ENCODE data around the gene USP10. TPM values are rescaled to one million over a fixed set of nuclear protein-coding genes. Genes with fewer than 3 reads are reported as not detected.

Gene USP10
- total RNA-seq, 1 donor from 2014 or later: 147 TPM

DNA sequence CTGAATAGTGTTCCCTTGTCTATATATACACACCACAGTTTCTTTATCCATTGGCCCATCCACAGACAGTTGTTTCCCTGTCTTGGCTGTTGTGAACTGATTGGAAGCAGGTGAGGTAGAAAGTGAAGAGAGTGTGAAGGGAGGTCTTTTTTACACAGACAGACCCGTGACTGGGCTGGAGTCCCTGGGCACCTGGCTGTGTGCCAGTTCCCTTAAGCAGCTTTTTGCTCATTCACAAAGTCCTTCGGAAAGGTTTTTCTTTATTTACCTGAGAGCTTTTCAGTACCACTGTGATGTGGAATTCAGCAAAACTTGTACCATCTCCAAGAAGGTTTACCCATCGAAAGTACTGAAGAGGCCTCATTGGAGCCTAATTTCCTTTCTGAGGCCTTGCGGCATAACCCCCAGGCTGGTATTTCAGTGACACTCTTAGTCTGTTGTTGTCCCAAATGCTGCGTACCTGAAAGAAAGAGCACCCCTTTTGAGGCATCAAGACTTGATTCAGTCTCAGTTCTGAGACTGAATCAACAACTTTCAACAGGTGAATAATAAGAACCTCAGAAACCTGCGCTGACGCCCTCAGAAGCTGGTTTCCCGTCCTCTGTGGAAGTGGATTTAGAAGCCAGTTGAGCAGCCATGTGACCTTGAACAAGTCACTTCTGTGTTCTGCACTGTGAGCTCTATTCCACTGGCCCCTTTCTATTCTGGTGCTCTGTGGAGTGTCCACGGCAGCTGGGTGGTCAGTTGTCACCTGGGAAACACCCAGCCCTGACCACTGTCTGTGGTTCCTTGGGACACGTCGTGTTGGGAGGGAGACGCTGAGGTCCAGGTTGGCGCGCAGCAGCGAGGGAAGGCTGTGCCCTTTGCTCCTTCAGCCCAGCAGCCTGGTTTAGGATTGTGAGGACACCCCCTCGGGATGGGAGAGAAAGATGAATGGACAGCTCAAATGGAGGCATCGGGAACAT lies 66.1 kb downstream of the USP10 start:
- TF ChIP-seq, protein P1, sequence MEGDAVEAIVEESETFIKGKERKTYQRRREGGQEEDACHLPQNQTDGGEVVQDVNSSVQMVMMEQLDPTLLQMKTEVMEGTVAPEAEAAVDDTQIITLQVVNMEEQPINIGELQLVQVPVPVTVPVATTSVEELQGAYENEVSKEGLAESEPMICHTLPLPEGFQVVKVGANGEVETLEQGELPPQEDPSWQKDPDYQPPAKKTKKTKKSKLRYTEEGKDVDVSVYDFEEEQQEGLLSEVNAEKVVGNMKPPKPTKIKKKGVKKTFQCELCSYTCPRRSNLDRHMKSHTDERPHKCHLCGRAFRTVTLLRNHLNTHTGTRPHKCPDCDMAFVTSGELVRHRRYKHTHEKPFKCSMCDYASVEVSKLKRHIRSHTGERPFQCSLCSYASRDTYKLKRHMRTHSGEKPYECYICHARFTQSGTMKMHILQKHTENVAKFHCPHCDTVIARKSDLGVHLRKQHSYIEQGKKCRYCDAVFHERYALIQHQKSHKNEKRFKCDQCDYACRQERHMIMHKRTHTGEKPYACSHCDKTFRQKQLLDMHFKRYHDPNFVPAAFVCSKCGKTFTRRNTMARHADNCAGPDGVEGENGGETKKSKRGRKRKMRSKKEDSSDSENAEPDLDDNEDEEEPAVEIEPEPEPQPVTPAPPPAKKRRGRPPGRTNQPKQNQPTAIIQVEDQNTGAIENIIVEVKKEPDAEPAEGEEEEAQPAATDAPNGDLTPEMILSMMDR (IDR thresholded peaks at IDR 0.05): no peak
- intact Hi-C loops (cut with micrococcal nuclease): no loop called here
- ChIA-PET POLR2A (no interaction called here), CTCF (interaction anchor here (0.9 to 1.4 kb wide), 3 partner anchors 11 to 321 kb away, joined by 3 to 4 read pairs (median 3); no protein-coding TSS in a partner anchor)
- DNase-seq: no peak
- no peak overlapping the region for H3K27ac Mint-ChIP-seq
- no peak for ATAC-seq (ENCODE audit: low read depth)
- H3K36me3 Mint-ChIP-seq (ENCODE audit: low read depth): peaks cover 91% of the 10 kb centered on the region
- H3K4me3 Mint-ChIP-seq: no peak overlapping the region
- no peaks in the 10 kb centered on the region for H3K4me1 Mint-ChIP-seq
- H3K9me3 Mint-ChIP-seq: no peaks in the 10 kb centered on the region
- H3K27me3 Mint-ChIP-seq: no peaks in the 10 kb centered on the region

DNA sequence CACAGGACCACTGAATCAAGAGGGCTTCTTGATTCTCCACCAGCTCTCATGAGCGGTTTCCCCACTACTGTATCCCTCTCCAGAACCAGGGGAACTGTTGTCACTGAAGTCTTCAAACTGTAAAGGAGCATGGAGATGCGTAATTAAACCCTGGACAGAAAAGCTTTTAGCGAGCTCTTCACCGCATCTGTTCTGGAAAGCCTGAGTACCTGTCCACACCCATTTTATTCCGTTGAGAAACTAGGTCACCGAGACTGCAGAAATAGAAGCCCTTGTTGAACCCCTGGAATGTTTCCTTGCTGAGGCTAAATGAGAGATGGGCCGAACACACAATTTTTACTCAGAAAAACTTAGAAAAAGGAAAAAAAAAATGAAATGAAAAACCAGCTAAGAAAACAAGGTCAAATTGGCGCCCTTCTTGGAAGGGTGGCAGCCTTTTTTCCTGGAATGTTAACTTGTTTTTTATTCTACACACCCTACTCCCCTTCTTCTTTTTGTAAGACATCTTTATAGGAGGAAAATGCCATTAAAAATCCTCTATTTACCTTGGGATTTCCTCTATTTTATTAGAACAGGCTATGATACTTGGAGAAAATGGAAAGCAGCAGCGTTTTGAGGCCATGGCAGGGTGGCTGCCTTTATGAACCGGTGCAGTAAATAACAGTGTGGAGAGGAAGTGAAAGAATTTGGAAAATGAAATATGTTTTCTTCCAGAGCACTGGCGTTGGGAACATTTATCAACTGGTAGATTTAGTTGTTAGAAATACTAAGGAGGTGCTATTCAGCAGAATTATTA lies 67.4 kb downstream of the USP10 start:
- Mint-ChIP-seq H3K27me3 (no peaks in the 10 kb centered on the region), H3K36me3 (ENCODE audit: low read depth) (peaks cover 88% of the 10 kb centered on the region), H3K9me3 (no peaks in the 10 kb centered on the region), H3K4me3 (no peak overlapping the region), H3K4me1 (no peaks in the 10 kb centered on the region), H3K27ac (no peak overlapping the region)
- ChIA-PET CTCF (interaction anchor here (1.4 kb wide), 1 partner anchor 28 kb away, joined by 4 read pairs; no protein-coding TSS in a partner anchor), POLR2A (no interaction called here)
- TF ChIP-seq, protein P1 (IDR thresholded peaks at IDR 0.05): no peak
- ATAC-seq (ENCODE audit: low read depth) (no peak), DNase-seq (no peak)
- intact Hi-C loops (cut with micrococcal nuclease): no loop called here

DNA sequence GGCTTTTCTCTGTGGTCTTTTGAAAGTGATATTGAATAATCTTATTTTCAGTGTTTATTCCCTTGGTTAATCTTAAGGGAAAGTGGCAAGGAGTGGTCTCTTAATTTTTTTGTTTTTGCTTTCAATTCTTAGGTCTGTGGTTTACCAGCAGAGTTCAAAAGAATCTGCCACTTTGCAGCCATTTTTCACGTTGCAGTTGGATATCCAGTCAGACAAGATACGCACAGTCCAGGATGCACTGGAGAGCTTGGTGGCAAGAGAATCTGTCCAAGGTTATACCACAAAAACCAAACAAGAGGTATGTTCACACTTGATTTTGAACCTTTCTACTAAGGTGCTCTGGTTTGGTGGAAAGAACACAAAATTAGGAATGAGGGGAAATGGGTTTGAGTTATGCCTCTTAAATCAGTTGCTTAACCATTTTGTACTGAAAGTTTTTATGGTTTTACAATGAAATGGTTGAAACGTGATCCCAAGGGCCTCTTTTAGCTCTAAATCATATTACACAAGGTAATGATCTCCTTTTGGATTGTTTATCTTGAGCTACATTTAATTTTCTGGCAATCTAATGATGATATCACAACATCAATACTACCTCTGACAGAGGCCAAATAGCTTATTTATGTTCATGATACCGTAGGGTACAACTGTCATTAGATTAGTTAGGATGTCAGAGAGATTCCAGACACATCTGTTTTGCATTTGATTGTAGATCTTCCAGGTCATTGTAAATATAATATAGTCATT lies 68.4 kb downstream of the USP10 start:
- H3K4me3 Mint-ChIP-seq: no peak overlapping the region
- H3K4me1 Mint-ChIP-seq: no peaks in the 10 kb centered on the region
- POLR2A ChIA-PET: no interaction called here

DNA sequence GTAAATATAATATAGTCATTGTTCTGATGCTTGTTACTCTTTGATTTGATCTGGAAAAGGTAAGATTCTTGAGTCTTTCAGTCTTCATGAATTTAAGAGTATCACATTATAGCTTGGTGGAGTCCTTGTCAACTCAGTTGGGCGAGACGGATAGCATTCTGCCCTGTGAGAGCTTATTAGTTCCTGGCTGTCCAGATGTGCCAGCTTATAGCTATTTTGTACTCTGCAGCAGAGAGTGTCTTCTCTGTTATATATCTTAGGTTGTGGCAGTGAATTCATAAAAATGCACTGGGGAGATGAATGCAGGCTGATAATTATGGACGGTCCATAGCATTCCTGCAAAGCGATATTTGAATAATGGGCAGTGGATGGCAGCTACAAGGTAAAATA lies 69.0 kb downstream of the USP10 start:
- Mint-ChIP-seq H3K9me3 (no peaks in the 10 kb centered on the region), H3K36me3 (ENCODE audit: low read depth) (peaks cover 89% of the 10 kb centered on the region), H3K27me3 (no peaks in the 10 kb centered on the region), H3K27ac (no peak overlapping the region), H3K4me1 (no peaks in the 10 kb centered on the region), H3K4me3 (no peak overlapping the region)
- CTCF ChIA-PET: no interaction called here
- DNase-seq (no peak), ATAC-seq (ENCODE audit: low read depth) (no peak)
- intact Hi-C loops (cut with micrococcal nuclease): no loop called here
- TF ChIP-seq, protein P1 (IDR thresholded peaks at IDR 0.05): no peak
- POLR2A ChIA-PET: no interaction called here

More for the DNA sequence above, 68.4 kb downstream of the USP10 start:
- no peak for DNase-seq
- Mint-ChIP-seq H3K9me3 (no peaks in the 10 kb centered on the region), H3K27ac (no peak overlapping the region), H3K27me3 (no peaks in the 10 kb centered on the region), H3K36me3 (ENCODE audit: low read depth) (peaks cover 89% of the 10 kb centered on the region)
- TF ChIP-seq, protein P1 (IDR thresholded peaks at IDR 0.05): no peak
- intact Hi-C loops (cut with micrococcal nuclease): no loop called here
- CTCF ChIA-PET: no interaction called here
- no peak for ATAC-seq (ENCODE audit: low read depth)
